Upper lobe of left lung (tissue), 6 donors: ENCODE data around the gene PRSS2. TPM values are rescaled to one million over a fixed set of nuclear protein-coding genes. Genes with fewer than 3 reads are reported as not detected.

Experiments
- ATAC-seq, 2 donors: fragments of 200-7000 bp; cut with Tn5 transposase; one replicate each; pipeline ENCODE4 v1.9.1; 2022; ENCODE audit warnings: mild to moderate bottlenecking in 2 of 2, moderate library complexity in 2 of 2; ENCODE audit not compliant: low FRiP score in 2 of 2
- DNase-seq, 2 donors: peaks; one replicate each; pipeline ENCODE4 v3.0.0-alpha.2; 2019 to 2020
- H3K27ac ChIP-seq, 4 donors: fragments of 200-600 bp; sonication (generic); one replicate each; pipeline ENCODE4 v1.5.1; 2016 to 2019
- H3K27me3 ChIP-seq, 4 donors: fragments of 200-600 bp; sonication (generic); one replicate each; pipeline ENCODE4 v1.5.1; 2017 to 2019
- H3K36me3 ChIP-seq, 4 donors: fragments of 200-600 bp; sonication (generic); one replicate each; pipeline ENCODE4 v1.5.1; 2016 to 2019
- H3K4me1 ChIP-seq, 4 donors: fragments of 200-600 bp; sonication (generic); one replicate each; pipeline ENCODE4 v1.5.1; 2018 to 2019
- H3K4me3 ChIP-seq, 4 donors: fragments of 200-600 bp; sonication (generic); one replicate each; pipeline ENCODE4 v1.5.1; 2017 to 2019; ENCODE audit warnings: mild to moderate bottlenecking in 2 of 4, moderate library complexity in 1 of 4
- H3K9me3 ChIP-seq, 4 donors: fragments of 200-600 bp; sonication (generic); one replicate each; pipeline ENCODE4 v1.5.1; 2018 to 2019
- CTCF ChIP-seq, 6 experiments: fragments of 450-650 bp in 4 of 6; fragments of 200-600 bp in 2 of 6; sonication (generic) in 2 of 6; IDR thresholded peaks; one replicate each; pipeline ENCODE4 v1.5.1; 2016 to 2019; ENCODE audit warnings: antibody characterized with exemption in 6 of 6
- EP300 ChIP-seq, 4 donors: sonication (generic); formaldehyde crosslinking; IDR thresholded peaks; one replicate each; pipeline ENCODE4 v1.5.1; 2017; ENCODE audit warnings: antibody characterized with exemption in 4 of 4, control low read depth in 2 of 4
- POLR2A ChIP-seq, 4 donors: fragments of 450-650 bp; IDR thresholded peaks; one replicate each; pipeline ENCODE4 v1.5.1; 2016 to 2017; ENCODE audit warnings: antibody characterized with exemption in 4 of 4, mild to moderate bottlenecking in 2 of 4
- POLR2AphosphoS5 ChIP-seq, 2 donors: sonication (generic); formaldehyde crosslinking; IDR thresholded peaks; one replicate each; pipeline ENCODE4 v1.5.1; 2017; ENCODE audit warnings: antibody characterized with exemption in 2 of 2
- WGBS, 2 donors: methylation state at CpG; one replicate each; pipeline ENCODE4 v1.1.5; 2017 to 2018; 5-methylcytosine and 5-hydroxymethylcytosine counted together
- total RNA-seq, 6 donors: library from RNA; depleted of rRNA in 4 of 6; stranded (reverse); fragments of >200 nt in 4 of 6; gene quantifications; one replicate each; pipeline versions ENCODE4 v1.1.0 to v1.2.1, GENCODE V29; 2016 to 2021
- donor health status: DM: no; HTN: no; CAD: no; lungs with moderate emphysema.
- donor health status: DM: no; HTN: yes; CAD: no; lungs with severe emphysema.

PRSS2 gene
- 10 to 100 TPM in 2 of 6 donors, not detected in 4; 34.2 to 64.5 TPM for total RNA-seq

GRCh38 chr7:142770661-142771352 is at the start of gene PRSS2:
Gene PRSS2 (plus strand): TSS chr7:142770970. CDS start chr7:142770983, 13 bp downstream.
- H3K4me1 ChIP-seq, result no peaks in the 10 kb centered on the region
- 70 to 77% methylated on average over 7 of the region's 7 CpGs for WGBS, 2 donors
- DNase-seq, result no peak
- H3K27me3 ChIP-seq, result no peaks in the 10 kb centered on the region
- TF ChIP-seq EP300 (IDR thresholded peaks at IDR 0.05) (no peak), POLR2A (IDR thresholded peaks at IDR 0.05) (no peak), CTCF (IDR thresholded peaks at IDR 0.05) (no peak), POLR2AphosphoS5 (IDR thresholded peaks at IDR 0.05) (no peak)
- no peak for ATAC-seq
- no peaks in the 10 kb centered on the region for H3K9me3 ChIP-seq
- H3K36me3 ChIP-seq, result no peaks in the 10 kb centered on the region
- H3K27ac ChIP-seq, result no peak within 1 kb of the TSS
- no peak within 1 kb of the TSS for H3K4me3 ChIP-seq

GRCh38 chr7:142720986-142721385 is 49.8 kb upstream of the PRSS2 start:
- H3K27me3 ChIP-seq, result no peaks in the 10 kb centered on the region
- H3K9me3 ChIP-seq, result no peaks in the 10 kb centered on the region
- ATAC-seq (no peak), DNase-seq (no peak)
- H3K4me3 ChIP-seq, result no peak overlapping the region
- no peaks in the 10 kb centered on the region for H3K36me3 ChIP-seq
- no peak overlapping the region for H3K27ac ChIP-seq
- TF ChIP-seq POLR2A (IDR thresholded peaks at IDR 0.05) (no peak), EP300 (IDR thresholded peaks at IDR 0.05) (no peak), CTCF (IDR thresholded peaks at IDR 0.05) (no peak), POLR2AphosphoS5 (IDR thresholded peaks at IDR 0.05) (no peak)
- no peaks in the 10 kb centered on the region for H3K4me1 ChIP-seq
- WGBS, 2 donors, result 79 to 90% methylated on average over 10 of the region's 10 CpGs

- Histone ChIP-seq H3K9me3 (no peaks in the 10 kb centered on the region), H3K36me3 (no peaks in the 10 kb centered on the region), H3K4me1 (no peaks in the 10 kb centered on the region), H3K27ac (no peak overlapping the region), H3K4me3 (no peak overlapping the region), H3K27me3 (no peaks in the 10 kb centered on the region)
- no peak for TF ChIP-seq EP300 (IDR thresholded peaks at IDR 0.05)
- TF ChIP-seq POLR2AphosphoS5 (IDR thresholded peaks at IDR 0.05), result no peak
- TF ChIP-seq CTCF (IDR thresholded peaks at IDR 0.05), result no peak
- TF ChIP-seq POLR2A (IDR thresholded peaks at IDR 0.05), result no peak
- no peak for ATAC-seq
- 62 to 68% methylated on average over 15 of the region's 15 CpGs for WGBS, 2 donors
- no peak for DNase-seq
Measured at GRCh38 chr7:142722248-142722794, 48.4 kb upstream of the PRSS2 start.

GRCh38 chr7:142733271-142733670 is 37.5 kb upstream of the PRSS2 start:
- 90 to 91% methylated on average over 8 of the region's 8 CpGs for WGBS, 2 donors
- no peaks in the 10 kb centered on the region for H3K4me1 ChIP-seq
- no peaks in the 10 kb centered on the region for H3K36me3 ChIP-seq
- H3K27me3 ChIP-seq, result no peaks in the 10 kb centered on the region
- H3K4me3 ChIP-seq, result no peak overlapping the region
- TF ChIP-seq POLR2A (IDR thresholded peaks at IDR 0.05), result no peak
- no peak for TF ChIP-seq EP300 (IDR thresholded peaks at IDR 0.05)
- TF ChIP-seq POLR2AphosphoS5 (IDR thresholded peaks at IDR 0.05), result no peak
- no peak for TF ChIP-seq CTCF (IDR thresholded peaks at IDR 0.05)
- H3K27ac ChIP-seq, result no peak overlapping the region
- DNase-seq (no peak), ATAC-seq (no peak)
- H3K9me3 ChIP-seq, result no peaks in the 10 kb centered on the region
